Activated T-cell treated with anti-CD3 and anti-CD28 coated beads, Interleukin-2, amount 50 U/mL, for 1 hour (primary cell): ENCODE results near the gene B3GLCT.

Experiments
- DNase-seq: peaks from one replicate; pipeline ENCODE4 v3.0.0-alpha.2; 2020

B3GLCT gene

DNA sequence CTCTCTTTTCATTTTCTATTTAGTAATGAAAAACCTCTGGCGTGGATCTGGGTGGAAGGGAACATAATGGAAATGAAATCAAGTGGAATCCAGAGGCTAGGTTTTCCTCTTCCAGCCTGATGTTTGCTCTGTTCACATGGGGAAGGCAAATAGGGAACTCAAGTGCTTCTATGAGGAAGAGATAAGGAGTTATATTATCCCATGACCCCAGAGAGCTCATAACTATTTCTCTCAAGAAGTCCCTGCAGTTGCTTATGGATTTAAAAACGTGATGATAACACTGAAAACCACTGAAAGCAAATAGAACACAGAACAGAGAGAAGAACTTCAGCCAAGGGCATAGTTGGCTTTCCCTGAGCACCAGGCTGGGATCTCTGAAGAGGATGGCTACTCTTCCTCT, 157.8 kb downstream of the B3GLCT start:
- DNase-seq = no peak

DNA sequence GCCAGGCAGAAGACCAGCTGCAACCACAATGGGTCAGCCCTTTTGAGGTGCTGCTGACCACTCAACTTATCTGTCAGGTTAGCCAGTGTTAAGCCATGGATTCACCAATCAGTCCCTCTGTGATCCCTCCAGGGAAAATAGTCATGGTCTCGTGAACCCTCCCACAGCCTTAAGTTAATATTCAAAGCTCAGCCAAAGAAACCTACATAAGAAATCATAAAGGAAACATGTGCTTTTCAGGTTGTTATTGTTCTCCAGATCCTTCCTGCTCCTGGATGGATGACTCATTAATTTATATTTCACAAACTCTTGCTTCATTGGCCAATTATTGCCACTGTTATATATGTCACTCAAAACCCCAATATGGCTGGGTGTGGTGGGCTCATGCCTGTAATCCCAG, 161.9 kb downstream of the B3GLCT start:
- no peak for DNase-seq

GRCh38 chr13:31365630-31366029, 165.9 kb downstream of the B3GLCT start:
- DNase-seq = no peak

- DNase-seq = no peak
Measured at GRCh38 chr13:31367410-31367809, 167.6 kb downstream of the B3GLCT start.

DNA sequence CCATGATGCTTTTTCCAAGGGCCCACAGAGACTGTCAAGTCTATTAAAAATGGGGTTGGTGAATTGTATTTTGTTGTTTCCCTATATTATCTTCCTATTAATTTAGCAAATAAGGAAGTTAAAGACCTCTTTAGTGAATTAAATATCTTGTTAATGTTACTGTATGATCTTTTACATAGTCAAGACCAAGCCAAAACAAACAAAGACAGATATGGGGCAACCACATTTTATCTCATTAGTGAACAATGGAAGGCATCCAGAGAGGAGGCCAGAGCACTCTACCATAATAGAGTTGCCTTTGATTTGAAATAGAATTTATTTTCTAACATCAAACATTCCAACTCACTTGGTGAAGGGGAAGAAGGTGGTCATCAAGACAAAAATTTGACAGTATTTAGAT, 169.4 kb downstream of the B3GLCT start:
- no peak for DNase-seq

GRCh38 chr13:31372454-31372853, 172.7 kb downstream of the B3GLCT start:
- DNase-seq = no peak

- no peak for DNase-seq
Measured at GRCh38 chr13:31374682-31375081, 174.9 kb downstream of the B3GLCT start.

- no peak for DNase-seq
Measured at GRCh38 chr13:31377946-31378345, 178.2 kb downstream of the B3GLCT start.

DNA sequence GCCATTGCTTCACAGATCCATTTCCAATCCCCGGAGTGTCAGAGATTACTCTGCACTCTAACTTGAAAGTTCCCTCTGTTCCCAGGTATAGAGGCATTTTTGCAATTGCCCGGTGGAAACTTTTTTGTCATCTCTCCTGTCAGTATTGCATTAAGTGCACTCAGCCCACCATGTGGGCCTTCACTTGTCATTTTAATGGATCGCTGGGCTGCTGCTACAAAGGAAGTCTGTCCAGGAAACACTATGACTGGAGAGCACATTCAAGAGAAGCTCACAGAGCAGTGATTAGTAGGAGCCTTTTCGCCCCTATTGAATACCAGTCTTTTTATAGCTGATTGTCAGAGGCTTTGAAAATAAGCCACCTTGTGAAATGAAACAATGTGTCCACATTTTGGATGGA, 180.9 kb downstream of the B3GLCT start:
- DNase-seq = no peak
